K562 (cell line): ENCODE results near the gene SLC11A1. TPM values are rescaled to one million over a fixed set of nuclear protein-coding genes. Genes with fewer than 3 reads are reported as not detected.
A peak's percentile ranks its signal among the peaks of the same experiment; 100 is the strongest.

Experiments
- ATAC-seq: fragments of 200-7000 bp; cut with Tn5 transposase; 3 replicates; pipeline ENCODE4 v1.9.1; 2020; ENCODE audit warnings: moderate library complexity
- BruUV-seq: library from RNA; stranded (reverse); fragments of 400-500 nt; replicated peaks from 2 replicates; lab custom pipeline; 2021; lab: Mats Ljungman, UMichigan
- CTCF ChIA-PET: fragments of 300-600 bp; formaldehyde crosslinking; extraction: SDS; loops from one replicate; lab custom pipeline; 2021; ENCODE audit warnings: low intra/inter-chr PET ratio; lab: Yijun Ruan, JAX
- POLR2A ChIA-PET: fragments of 300-600, 350-650 bp; sonication (Branson Sonifier 250); formaldehyde crosslinking; extraction: SDS; loops from one replicate; lab custom pipeline; 2021; ENCODE audit warnings: antibody characterized with exemption, inconsistent platforms; lab: Yijun Ruan, JAX
- DNase-seq, 4 experiments: peaks; one replicate each; pipeline versions ENCODE4 v3.0.0 to v3.0.0-alpha.2; 2011 to 2018; ENCODE audit warnings: low spot score in 3 of 4, mixed read lengths in 3 of 4; ENCODE audit errors: extremely low read depth in 1 of 4
- FAIRE-seq: peaks from 2 replicates; lab custom pipeline; 2011; peaks lifted over from hg19 to GRCh38; lab: Jason Lieb, UNC
- H2AFZ ChIP-seq: 2 replicates; pipeline ENCODE4 v1.6.0; 2011; ENCODE audit warnings: low read depth, low read length, control low read depth, inconsistent platforms
- H3K27ac ChIP-seq: fragments of 200-600 bp; 3 replicates; pipeline ENCODE4 v1.8.0; 2011; ENCODE audit warnings: low read depth, mild to moderate bottlenecking, control low read depth, inconsistent platforms, low read length, moderate library complexity, mixed read lengths; ENCODE audit errors: extremely low read depth
- H3K27me3 ChIP-seq, 2 experiments: fragments of 300-600 bp in 1 of 2; 2 replicates in 1 of 2; 3 replicates in 1 of 2; pipeline versions ENCODE4 v1.6.0 to v1.8.0; 2011; ENCODE audit warnings: inconsistent platforms in 2 of 2, low read length in 2 of 2, mild to moderate bottlenecking in 1 of 2, mixed read lengths in 1 of 2, moderate library complexity in 1 of 2; ENCODE audit not compliant: control insufficient read depth in 2 of 2, insufficient read depth in 2 of 2
- H3K36me3 ChIP-seq: fragments of 300-600 bp; 3 replicates; pipeline ENCODE4 v1.8.0; 2011; ENCODE audit warnings: mild to moderate bottlenecking, low read length, inconsistent platforms; ENCODE audit not compliant: control insufficient read depth, insufficient read depth
- H3K4me1 ChIP-seq, 2 experiments: fragments of 200-600 bp in 1 of 2; replicated peaks in 1 of 2; 2 replicates in 1 of 2; 3 replicates in 1 of 2; pipeline versions ENCODE4 v1.5.1 to v1.8.0; 2011; ENCODE audit warnings: inconsistent platforms in 2 of 2, low read length in 2 of 2, mild to moderate bottlenecking in 1 of 2, mixed read lengths in 1 of 2, moderate library complexity in 1 of 2; ENCODE audit not compliant: control insufficient read depth in 2 of 2, insufficient read depth in 2 of 2
- H3K4me2 ChIP-seq: 2 replicates; pipeline ENCODE4 v1.6.1; 2011; ENCODE audit warnings: low read length, control low read depth, inconsistent platforms, mixed read lengths; ENCODE audit not compliant: insufficient read depth
- H3K4me3 ChIP-seq: fragments of 200-600 bp; sonication (generic), shearing (Covaris generic); 2 replicates; pipeline ENCODE4 v1.5.1; 2016; ENCODE audit warnings: control low read depth, inconsistent platforms
- H3K79me2 ChIP-seq: fragments of 200-600 bp; 3 replicates; pipeline ENCODE4 v1.8.0; 2011; ENCODE audit warnings: low read length, inconsistent platforms; ENCODE audit not compliant: control insufficient read depth, insufficient read depth
- H3K9ac ChIP-seq, 2 experiments: 2 replicates each; pipeline versions ENCODE4 v1.6.0 to v1.6.1; 2011; ENCODE audit warnings: low read depth in 2 of 2, low read length in 2 of 2, control low read depth in 1 of 2, inconsistent platforms in 1 of 2, mild to moderate bottlenecking in 1 of 2, mixed read lengths in 1 of 2; ENCODE audit not compliant: insufficient read depth in 1 of 2
- H3K9me1 ChIP-seq: one replicate; pipeline ENCODE4 v1.6.0; 2011; ENCODE audit warnings: inconsistent platforms, mild to moderate bottlenecking, low read length, moderate library complexity; ENCODE audit not compliant: control insufficient read depth, insufficient read depth
- H3K9me3 ChIP-seq: replicated peaks from 2 replicates; pipeline ENCODE4 v1.5.1; 2011; ENCODE audit warnings: low read depth, low read length, inconsistent platforms; ENCODE audit not compliant: control insufficient read depth, insufficient read depth
- H4K20me1 ChIP-seq: replicated peaks from 2 replicates; pipeline ENCODE4 v1.6.1; 2011; ENCODE audit warnings: low read length, inconsistent platforms, mixed read lengths; ENCODE audit not compliant: control insufficient read depth, insufficient read depth
- CBX8 ChIP-seq: fragments of 200-600 bp; sonication (generic); IDR thresholded peaks from 2 replicates; pipeline ENCODE4 v1.6.1; 2012; ENCODE audit warnings: borderline replicate concordance, mixed run types, low read depth, mild to moderate bottlenecking, moderate library complexity, mixed read lengths, low read length, control low read depth, inconsistent platforms; ENCODE audit not compliant: poor library complexity, severe bottlenecking; ENCODE audit errors: extremely low read depth
- CEBPB ChIP-seq: fragments of 450-650 bp; IDR thresholded peaks from 2 replicates; pipeline ENCODE4 v1.6.1; 2016; ENCODE audit warnings: missing genetic modification characterization, missing compliant biosample characterization
- EHMT2 ChIP-seq: fragments of 450-650 bp; IDR thresholded peaks from 2 replicates; pipeline ENCODE4 v1.6.1; 2018; ENCODE audit warnings: antibody characterized with exemption
- FOS ChIP-seq: IDR thresholded peaks from 3 replicates; pipeline ENCODE4 v1.6.1; 2011; ENCODE audit not compliant: insufficient read length; ENCODE audit errors: extremely low read depth
- FOXJ2 ChIP-seq: fragments of 200-800 bp; sonication (Bioruptor generic); IDR thresholded peaks from 2 replicates; pipeline ENCODE4 v1.6.1; 2016; ENCODE audit warnings: missing genetic modification characterization, missing compliant biosample characterization
- GATAD2B ChIP-seq: fragments of 450-650 bp; IDR thresholded peaks from 2 replicates; pipeline ENCODE4 v1.6.1; 2017; ENCODE audit warnings: mild to moderate bottlenecking, borderline replicate concordance
- HNRNPLL ChIP-seq: fragments of 200-400 bp; formaldehyde crosslinking; IDR thresholded peaks from 2 replicates; pipeline ENCODE4 v1.6.1; 2017; ENCODE audit warnings: low read length, low read depth, mild to moderate bottlenecking; ENCODE audit not compliant: poor library complexity, severe bottlenecking
- MCM2 ChIP-seq: fragments of 450-650 bp; IDR thresholded peaks from 2 replicates; pipeline ENCODE4 v1.6.1; 2017; ENCODE audit warnings: low read depth, mild to moderate bottlenecking
- SIN3A ChIP-seq, 2 experiments: fragments of 150-350 bp in 1 of 2; IDR thresholded peaks; 2 replicates each; pipeline ENCODE4 v1.6.1; 2011 to 2016; ENCODE audit warnings: borderline replicate concordance in 2 of 2, low read depth in 2 of 2, low read length in 2 of 2, mild to moderate bottlenecking in 2 of 2, moderate library complexity in 2 of 2; ENCODE audit not compliant: control insufficient read depth in 1 of 2
- SMARCE1 ChIP-seq: fragments of 450-650 bp; IDR thresholded peaks from 2 replicates; pipeline ENCODE4 v1.7.1; 2016; ENCODE audit warnings: mild to moderate bottlenecking
- STAT5B ChIP-seq: fragments of 250-450 bp; sonication (Bioruptor Pico); IDR thresholded peaks from 2 replicates; pipeline ENCODE4 v1.8.0; 2021; ENCODE audit warnings: mild to moderate bottlenecking, inconsistent platforms
- TAL1 ChIP-seq: fragments of 450-650 bp; IDR thresholded peaks from 2 replicates; pipeline ENCODE4 v1.6.1; 2016; ENCODE audit warnings: mild to moderate bottlenecking
- ZBTB1 ChIP-seq: sonication (generic); formaldehyde crosslinking; IDR thresholded peaks from 2 replicates; pipeline ENCODE4 v1.8.1; 2023; ENCODE audit warnings: missing genetic modification reagents, low read depth, mild to moderate bottlenecking, borderline replicate concordance
- ZNF124 ChIP-seq: sonication (generic); formaldehyde crosslinking; IDR thresholded peaks from 2 replicates; pipeline ENCODE4 v1.8.1; 2022; ENCODE audit warnings: missing genetic modification reagents
- ZNF232 ChIP-seq: sonication (generic); formaldehyde crosslinking; IDR thresholded peaks from 2 replicates; pipeline ENCODE4 v1.8.0; 2022; ENCODE audit warnings: mild to moderate bottlenecking, missing genetic modification reagents
- WGBS: fragments of 100-300 bp; shearing (Covaris generic); methylation state at CpG from one replicate; pipeline ENCODE4 v1.1.6; 2016; ENCODE audit warnings: low coverage, mixed read lengths; ENCODE audit not compliant: insufficient coverage; ENCODE audit errors: missing lambda C conversion rate; 5-methylcytosine and 5-hydroxymethylcytosine counted together
- in situ Hi-C: fragments of 300-500 bp; cut with MboI; formaldehyde crosslinking; loops from 4 replicates; pipeline ENCODE4 v1.15.0; 2018; ENCODE audit warnings: inconsistent platforms, mixed read lengths
- intact Hi-C: fragments of 100-400 bp; cut with micrococcal nuclease; formaldehyde crosslinking; loops from 2 replicates; pipeline ENCODE4 v1.14.2; 2022
- polyA plus RNA-seq, 8 experiments: library from polyadenylated mRNA; depleted of rRNA in 4 of 8; stranded (reverse) in 5 of 8; unstranded in 3 of 8; fragments of >200 nt; fragmentation: Nextera tagmentation in 2 of 8; fragmentation: Illumina TruSeq in 1 of 8; extraction: Ambion mirVana in 2 of 8; extraction: Trizol in 1 of 8; gene quantifications; 2 replicates each; pipeline versions ENCODE4 v1.2.1 to v1.2.3, GENCODE V29; 2011 to 2014; ENCODE audit warnings: inconsistent platforms in 1 of 8, missing spikeins in 1 of 8
- total RNA-seq, 7 experiments: library from RNA; depleted of rRNA in 6 of 7; stranded (reverse); fragments of >200 nt in 6 of 7; fragmentation: Illumina TruSeq in 2 of 7; extraction: Trizol in 2 of 7; gene quantifications; 2 replicates each; pipeline versions ENCODE4 v1.2.1 to v1.2.3, GENCODE V29; 2011 to 2021; ENCODE audit warnings: low replicate concordance in 1 of 7
- TF ChIP-seq, protein P1 (sequence below): sonication (generic); IDR thresholded peaks from 2 replicates; pipeline ENCODE4 v1.6.1; 2016
- TF ChIP-seq, protein P2 (sequence below): sonication (generic); formaldehyde crosslinking; IDR thresholded peaks from 2 replicates; pipeline ENCODE4 v1.8.0; 2022; ENCODE audit warnings: missing genetic modification reagents, mild to moderate bottlenecking, moderate library complexity, borderline replicate concordance
- TF ChIP-seq, protein P3 (sequence below): sonication (generic); formaldehyde crosslinking; IDR thresholded peaks from 2 replicates; pipeline ENCODE4 v1.8.1; 2022; ENCODE audit warnings: missing genetic modification reagents
- TF ChIP-seq, protein P4 (sequence below): fragments of 450-650 bp; formaldehyde crosslinking; IDR thresholded peaks from 2 replicates; pipeline ENCODE4 v1.4.0; 2020; ENCODE audit warnings: mild to moderate bottlenecking, moderate library complexity

SLC11A1 gene
- total and polyA plus RNA-seq, 9 of the 15 experiments (the other 6 are each of a cell fraction or from before 2014, with no cell fraction given), result 0.35 to 1.6 (median 0.65) TPM

DNA sequence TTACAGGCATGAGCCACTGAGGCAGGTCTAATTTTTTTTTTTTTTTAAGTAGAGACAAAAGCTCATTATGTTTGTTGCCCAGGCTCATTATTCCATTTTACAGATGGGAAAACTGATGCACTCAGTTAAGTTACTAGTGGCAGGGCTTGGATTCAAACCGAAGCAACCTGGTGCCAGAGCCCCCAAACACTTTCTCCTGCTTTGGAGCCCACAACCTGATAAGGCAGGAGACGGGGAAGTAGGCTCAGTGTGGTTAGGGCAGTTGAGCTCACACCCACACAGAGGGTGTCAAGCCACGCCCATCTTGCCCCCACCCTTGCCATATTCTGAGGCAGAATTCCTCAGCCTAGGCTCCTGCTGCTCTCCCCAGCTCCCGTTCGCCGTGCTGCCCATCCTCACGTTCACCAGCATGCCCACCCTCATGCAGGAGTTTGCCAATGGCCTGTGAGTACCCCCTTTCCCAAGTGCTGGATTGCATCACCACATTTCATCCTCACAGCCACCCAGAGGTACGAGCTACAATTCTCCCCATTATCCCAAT lies 11.7 kb downstream of the SLC11A1 start:
- Histone ChIP-seq H3K79me2 (peaks cover 43% of the 10 kb centered on the region), H3K4me3 (peak overlapping the region; percentile 57), H3K36me3 (no peaks in the 10 kb centered on the region), H3K27ac (peak overlapping the region; percentile 90), H3K4me2 (peak overlapping the region; percentile 91), H3K9ac (peak overlapping the region; percentile 73 to 88), H3K9me1 (no peaks in the 10 kb centered on the region), H4K20me1 (no peaks in the 10 kb centered on the region), H3K9me3 (no peaks in the 10 kb centered on the region), H3K27me3 (no peaks in the 10 kb centered on the region), H2AFZ (peak overlapping the region; percentile 67), H3K4me1 (peaks cover 20 to 57% of the 10 kb centered on the region in 2 experiments)
- FAIRE-seq (peak; percentile 95), ATAC-seq (peak; percentile 39), DNase-seq (peak; percentile 68 to 87 (median 71))
- POLR2A ChIA-PET, result interaction anchor here (0.6 to 2.2 kb wide), 15 partner anchors 9 to 122 kb away, joined by 3 to 9 read pairs (median 3); no protein-coding TSS in a partner anchor
- in situ Hi-C loops (no loop called here), intact Hi-C loops (no loop called here)
- CTCF ChIA-PET, result no interaction called here
- no TSS peak for BruUV-seq
- 2% methylated on average over 7 of the region's 8 CpGs for WGBS
- TF ChIP-seq ZNF124, result no peak
- TF ChIP-seq, protein P1, sequence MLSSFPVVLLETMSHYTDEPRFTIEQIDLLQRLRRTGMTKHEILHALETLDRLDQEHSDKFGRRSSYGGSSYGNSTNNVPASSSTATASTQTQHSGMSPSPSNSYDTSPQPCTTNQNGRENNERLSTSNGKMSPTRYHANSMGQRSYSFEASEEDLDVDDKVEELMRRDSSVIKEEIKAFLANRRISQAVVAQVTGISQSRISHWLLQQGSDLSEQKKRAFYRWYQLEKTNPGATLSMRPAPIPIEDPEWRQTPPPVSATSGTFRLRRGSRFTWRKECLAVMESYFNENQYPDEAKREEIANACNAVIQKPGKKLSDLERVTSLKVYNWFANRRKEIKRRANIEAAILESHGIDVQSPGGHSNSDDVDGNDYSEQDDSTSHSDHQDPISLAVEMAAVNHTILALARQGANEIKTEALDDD, result peak; percentile 54; the same call in 1 of the 2 replicates
- no peak for TF ChIP-seq MCM2
- TF ChIP-seq, protein P2, sequence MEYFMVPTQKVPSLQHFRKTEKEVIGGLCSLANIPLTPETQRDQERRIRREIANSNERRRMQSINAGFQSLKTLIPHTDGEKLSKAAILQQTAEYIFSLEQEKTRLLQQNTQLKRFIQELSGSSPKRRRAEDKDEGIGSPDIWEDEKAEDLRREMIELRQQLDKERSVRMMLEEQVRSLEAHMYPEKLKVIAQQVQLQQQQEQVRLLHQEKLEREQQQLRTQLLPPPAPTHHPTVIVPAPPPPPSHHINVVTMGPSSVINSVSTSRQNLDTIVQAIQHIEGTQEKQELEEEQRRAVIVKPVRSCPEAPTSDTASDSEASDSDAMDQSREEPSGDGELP, result 0 out of 2 replicates have a peak, but pooled peaks have one; percentile 38
- no peak for TF ChIP-seq FOXJ2
- 0 out of 2 replicates have a peak, but pooled peaks have one; percentile 55 for TF ChIP-seq SMARCE1
- TF ChIP-seq ZNF232 (CRISPR knock-in tag), result no peak
- no peak for TF ChIP-seq ZBTB1 (CRISPR knock-in tag)
- TF ChIP-seq SIN3A (IDR thresholded peaks at IDR 0.05; ENCODE audit: borderline replicate concordance in 2 of 2, control insufficient read depth in 1 of 2, low read depth in 2 of 2, low read length in 2 of 2), result no peak
- no peak for TF ChIP-seq STAT5B (CRISPR knock-in tag)
- TF ChIP-seq EHMT2, result no peak
- TF ChIP-seq, protein P3, sequence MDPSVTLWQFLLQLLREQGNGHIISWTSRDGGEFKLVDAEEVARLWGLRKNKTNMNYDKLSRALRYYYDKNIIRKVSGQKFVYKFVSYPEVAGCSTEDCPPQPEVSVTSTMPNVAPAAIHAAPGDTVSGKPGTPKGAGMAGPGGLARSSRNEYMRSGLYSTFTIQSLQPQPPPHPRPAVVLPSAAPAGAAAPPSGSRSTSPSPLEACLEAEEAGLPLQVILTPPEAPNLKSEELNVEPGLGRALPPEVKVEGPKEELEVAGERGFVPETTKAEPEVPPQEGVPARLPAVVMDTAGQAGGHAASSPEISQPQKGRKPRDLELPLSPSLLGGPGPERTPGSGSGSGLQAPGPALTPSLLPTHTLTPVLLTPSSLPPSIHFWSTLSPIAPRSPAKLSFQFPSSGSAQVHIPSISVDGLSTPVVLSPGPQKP (CRISPR knock-in tag), result no peak
- TF ChIP-seq TAL1, result no peak
- TF ChIP-seq FOS, result no peak
- TF ChIP-seq CBX8, result no peak
- TF ChIP-seq, protein P4, sequence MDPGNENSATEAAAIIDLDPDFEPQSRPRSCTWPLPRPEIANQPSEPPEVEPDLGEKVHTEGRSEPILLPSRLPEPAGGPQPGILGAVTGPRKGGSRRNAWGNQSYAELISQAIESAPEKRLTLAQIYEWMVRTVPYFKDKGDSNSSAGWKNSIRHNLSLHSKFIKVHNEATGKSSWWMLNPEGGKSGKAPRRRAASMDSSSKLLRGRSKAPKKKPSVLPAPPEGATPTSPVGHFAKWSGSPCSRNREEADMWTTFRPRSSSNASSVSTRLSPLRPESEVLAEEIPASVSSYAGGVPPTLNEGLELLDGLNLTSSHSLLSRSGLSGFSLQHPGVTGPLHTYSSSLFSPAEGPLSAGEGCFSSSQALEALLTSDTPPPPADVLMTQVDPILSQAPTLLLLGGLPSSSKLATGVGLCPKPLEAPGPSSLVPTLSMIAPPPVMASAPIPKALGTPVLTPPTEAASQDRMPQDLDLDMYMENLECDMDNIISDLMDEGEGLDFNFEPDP (CRISPR knock-in tag), result no peak
- TF ChIP-seq CEBPB (tag), result peak; percentile 93
- no peak for TF ChIP-seq HNRNPLL
- no peak for TF ChIP-seq GATAD2B
